Caco-2 (cell line): ENCODE results near the gene NELFB. TPM values are rescaled to one million over a fixed set of nuclear protein-coding genes. Genes with fewer than 3 reads are reported as not detected.

Source experiments
- BruUV-seq: library from RNA; stranded (reverse); fragments of 400-500 nt; replicated peaks from 2 replicates; lab custom pipeline; 2021; lab: Mats Ljungman, UMichigan
- CTCF ChIA-PET: fragments of 300-600 bp; sonication (Branson Sonifier 250); formaldehyde crosslinking; loops from one replicate; lab custom pipeline; 2022; ENCODE audit warnings: antibody characterized with exemption; lab: Charles Lee
- POLR2A ChIA-PET: fragments of 300-600 bp; sonication (Branson Sonifier 250); formaldehyde crosslinking; loops from one replicate; lab custom pipeline; 2022; ENCODE audit warnings: antibody characterized with exemption; lab: Charles Lee
- DNase-seq, 2 experiments: peaks; one replicate each; pipeline versions ENCODE4 v3.0.0 to v3.0.0-alpha.2; 2020 to 2022
- H3K27me3 ChIP-seq: replicated peaks from 2 replicates; pipeline ENCODE4 v1.6.0; 2011; ENCODE audit warnings: low read length; ENCODE audit not compliant: control insufficient read depth, insufficient read depth
- H3K36me3 ChIP-seq: 2 replicates; pipeline ENCODE4 v1.5.1; 2011; ENCODE audit warnings: low read length; ENCODE audit not compliant: control insufficient read depth, insufficient read depth
- H3K4me1 ChIP-seq: fragments of 250-450 bp; sonication (Bioruptor Pico); 2 replicates; pipeline ENCODE4 v1.5.1; 2020; ENCODE audit warnings: mild to moderate bottlenecking
- H3K4me3 ChIP-seq: 2 replicates; pipeline ENCODE4 v1.5.1; 2011; ENCODE audit warnings: low read depth, mild to moderate bottlenecking, control low read depth, low read length
- H3K9me3 ChIP-seq: fragments of 250-450 bp; sonication (Bioruptor Pico); 2 replicates; pipeline ENCODE4 v1.5.1; 2020; ENCODE audit warnings: mild to moderate bottlenecking, moderate library complexity
- H3K27ac Mint-ChIP-seq: one replicate; pipeline ENCODE4 v1.8.0; 2022; ENCODE audit warnings: mixed read lengths; ENCODE audit not compliant: unreplicated experiment
- H3K27me3 Mint-ChIP-seq: one replicate; pipeline ENCODE4 v1.8.0; 2022; ENCODE audit warnings: mixed read lengths; ENCODE audit not compliant: insufficient read depth, unreplicated experiment
- H3K36me3 Mint-ChIP-seq: one replicate; pipeline ENCODE4 v1.8.0; 2022; ENCODE audit warnings: mild to moderate bottlenecking, mixed read lengths; ENCODE audit not compliant: insufficient read depth, unreplicated experiment
- H3K4me1 Mint-ChIP-seq: one replicate; pipeline ENCODE4 v1.8.0; 2022; ENCODE audit warnings: low read depth, mixed read lengths; ENCODE audit not compliant: unreplicated experiment
- H3K4me3 Mint-ChIP-seq: one replicate; pipeline ENCODE4 v1.8.0; 2022; ENCODE audit warnings: mild to moderate bottlenecking, moderate library complexity, mixed read lengths; ENCODE audit not compliant: unreplicated experiment
- H3K9me3 Mint-ChIP-seq: one replicate; pipeline ENCODE4 v1.8.0; 2022; ENCODE audit warnings: mixed read lengths; ENCODE audit not compliant: unreplicated experiment
- CTCF ChIP-seq, 2 experiments: fragments of 200-600 bp in 1 of 2; IDR thresholded peaks; 1 replicate in 1 of 2; 2 replicates in 1 of 2; pipeline versions ENCODE4 v1.5.1 to v1.8.0; 2011 to 2022; ENCODE audit warnings: antibody characterized with exemption in 1 of 2, control low read depth in 1 of 2, inconsistent platforms in 1 of 2, low read depth in 1 of 2, low read length in 1 of 2, mild to moderate bottlenecking in 1 of 2, moderate library complexity in 1 of 2; ENCODE audit not compliant: insufficient read depth in 1 of 2, severe bottlenecking in 1 of 2, unreplicated experiment in 1 of 2
- intact Hi-C: fragments of 100-400 bp; cut with micrococcal nuclease; formaldehyde crosslinking; loops from one replicate; pipeline ENCODE4 v1.10.0; 2022; ENCODE audit not compliant: unreplicated experiment
- total RNA-seq: library from RNA; stranded (reverse); gene quantifications from 2 replicates; pipeline ENCODE4 v1.2.3, GENCODE V29; 2022

NELFB gene
- total RNA-seq, 1 experiment from 2014 or later: 79.1 TPM

- H3K9me3 Mint-ChIP-seq: no peaks in the 10 kb centered on the region
- intact Hi-C loops: loop anchor here (1.0 to 2.0 kb wide), 4 partner anchors 9 to 110 kb away; partner anchors contain the start of genes ANAPC2 and SSNA1
- Histone ChIP-seq H3K4me1 (peaks cover 38% of the 10 kb centered on the region), H3K4me3 (no peak within 1 kb of the TSS), H3K27me3 (no peaks in the 10 kb centered on the region), H3K9me3 (no peaks in the 10 kb centered on the region), H3K36me3 (no peaks in the 10 kb centered on the region)
- ChIA-PET CTCF (interaction anchor here (0.6 to 2.4 kb wide), 13 partner anchors 9 to 181 kb away, joined by 3 to 20 read pairs (median 6); partner anchors contain the start of genes ANAPC2, LRRC26 and SSNA1), POLR2A (interaction anchor here (0.6 to 1.0 kb wide), 3 partner anchors 9 to 67 kb away, joined by 3 to 6 read pairs (median 3); no protein-coding TSS in a partner anchor)
- TF ChIP-seq CTCF (IDR thresholded peaks at IDR 0.05; ENCODE audit: insufficient read depth in 1 of 2, low read depth in 1 of 2, low read length in 1 of 2, severe bottlenecking in 1 of 2, unreplicated experiment in 1 of 2): peak; percentile 79 to 90
- peak within 1 kb of the TSS; percentile 64 for H3K27ac Mint-ChIP-seq
- no peak within 1 kb of the TSS for H3K4me3 Mint-ChIP-seq
- H3K36me3 Mint-ChIP-seq: peaks cover 11% of the 10 kb centered on the region
- H3K27me3 Mint-ChIP-seq: no peaks in the 10 kb centered on the region
- peaks cover 13% of the 10 kb centered on the region for H3K4me1 Mint-ChIP-seq
- peak; percentile 87 to 88 for DNase-seq
- BruUV-seq: no TSS peak
Observed at GRCh38 chr9:137227054-137227852, 27.9 kb upstream of the NELFB start, which contains the start of gene RNF224. RNF224 (plus strand) TSS chr9:137227502; CDS start chr9:137228336, 834 bp downstream.

- Mint-ChIP-seq H3K4me3 (no peak overlapping the region), H3K9me3 (no peaks in the 10 kb centered on the region), H3K36me3 (peaks cover 8% of the 10 kb centered on the region), H3K27me3 (no peaks in the 10 kb centered on the region), H3K4me1 (peaks cover 13% of the 10 kb centered on the region), H3K27ac (no peak overlapping the region)
- Histone ChIP-seq H3K36me3 (no peaks in the 10 kb centered on the region), H3K9me3 (no peaks in the 10 kb centered on the region), H3K4me1 (peaks cover 38% of the 10 kb centered on the region), H3K27me3 (no peaks in the 10 kb centered on the region), H3K4me3 (no peak overlapping the region)
- no peak for DNase-seq
- no peak for TF ChIP-seq CTCF (IDR thresholded peaks at IDR 0.05; ENCODE audit: insufficient read depth in 1 of 2, low read depth in 1 of 2, low read length in 1 of 2, severe bottlenecking in 1 of 2, unreplicated experiment in 1 of 2)
- ChIA-PET CTCF (interaction anchor here (0.6 to 2.4 kb wide), 13 partner anchors 9 to 181 kb away, joined by 3 to 20 read pairs (median 6); partner anchors contain the start of genes ANAPC2, LRRC26 and SSNA1), POLR2A (interaction anchor here (1.0 kb wide), 1 partner anchor 9 kb away, joined by 3 read pairs; no protein-coding TSS in a partner anchor)
- intact Hi-C loops: loop anchor here (1.0 to 2.0 kb wide), 4 partner anchors 8 to 111 kb away; partner anchors contain the start of genes ANAPC2 and SSNA1
- no TSS peak for BruUV-seq
Observed at GRCh38 chr9:137227853-137228505, 27.1 kb upstream of the NELFB start.

GRCh38 chr9:137228506-137228967 lies 26.6 kb upstream of the NELFB start:
- POLR2A ChIA-PET: no interaction called here
- peaks cover 38% of the 10 kb centered on the region for H3K4me1 ChIP-seq
- DNase-seq: no peak
- H3K4me3 ChIP-seq: no peak overlapping the region
- Mint-ChIP-seq H3K4me1 (peaks cover 13% of the 10 kb centered on the region), H3K9me3 (no peaks in the 10 kb centered on the region), H3K4me3 (no peak overlapping the region), H3K27ac (no peak overlapping the region), H3K36me3 (peaks cover 2% of the 10 kb centered on the region), H3K27me3 (no peaks in the 10 kb centered on the region)
- no peaks in the 10 kb centered on the region for H3K36me3 ChIP-seq
- CTCF ChIA-PET: interaction anchor here (1.7 kb wide), 1 partner anchor 14 kb away, joined by 8 read pairs; no protein-coding TSS in a partner anchor
- no TSS peak for BruUV-seq
- no peaks in the 10 kb centered on the region for H3K27me3 ChIP-seq
- TF ChIP-seq CTCF (IDR thresholded peaks at IDR 0.05; ENCODE audit: insufficient read depth in 1 of 2, low read depth in 1 of 2, low read length in 1 of 2, severe bottlenecking in 1 of 2, unreplicated experiment in 1 of 2): no peak
- H3K9me3 ChIP-seq: no peaks in the 10 kb centered on the region
- intact Hi-C loops: no loop called here
